Lower leg skin (tissue), 3 donors: ENCODE measurements around the gene TP73.

Experiments used
- POLR2A ChIP-seq, 2 donors: fragments of 450-650 bp; IDR thresholded peaks; one replicate each; pipeline ENCODE4 v1.6.1; 2016 to 2017; ENCODE audit warnings: antibody characterized with exemption in 2 of 2, mild to moderate bottlenecking in 1 of 2, moderate library complexity in 1 of 2
- TF ChIP-seq, protein P1 (sequence below), 3 donors: fragments of 450-650 bp; IDR thresholded peaks; one replicate each; pipeline ENCODE4 v1.5.1; 2016; ENCODE audit warnings: antibody characterized with exemption in 3 of 3, mild to moderate bottlenecking in 3 of 3, moderate library complexity in 2 of 3

DNA sequence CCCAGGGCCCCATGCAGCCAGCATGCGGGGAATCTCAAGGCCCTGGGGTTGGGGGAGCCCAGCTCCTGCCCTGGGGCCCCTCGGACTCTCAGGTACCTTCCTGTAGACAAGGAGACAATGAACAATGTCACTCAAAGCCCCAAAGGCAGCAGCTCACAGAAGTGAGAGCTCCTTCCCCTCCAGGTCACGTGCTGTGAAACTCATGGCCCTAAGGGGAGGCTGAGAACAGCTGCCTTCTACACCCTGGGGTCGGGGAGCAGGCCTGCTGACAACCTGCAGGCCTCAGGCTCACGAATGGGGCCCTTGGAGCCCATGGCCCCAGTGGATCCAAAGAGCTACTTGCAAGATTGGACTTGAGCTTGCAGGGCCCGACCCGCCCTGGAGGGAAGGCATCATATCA lies 44.2 kb upstream of the TP73 start:
- TF ChIP-seq, protein P1, sequence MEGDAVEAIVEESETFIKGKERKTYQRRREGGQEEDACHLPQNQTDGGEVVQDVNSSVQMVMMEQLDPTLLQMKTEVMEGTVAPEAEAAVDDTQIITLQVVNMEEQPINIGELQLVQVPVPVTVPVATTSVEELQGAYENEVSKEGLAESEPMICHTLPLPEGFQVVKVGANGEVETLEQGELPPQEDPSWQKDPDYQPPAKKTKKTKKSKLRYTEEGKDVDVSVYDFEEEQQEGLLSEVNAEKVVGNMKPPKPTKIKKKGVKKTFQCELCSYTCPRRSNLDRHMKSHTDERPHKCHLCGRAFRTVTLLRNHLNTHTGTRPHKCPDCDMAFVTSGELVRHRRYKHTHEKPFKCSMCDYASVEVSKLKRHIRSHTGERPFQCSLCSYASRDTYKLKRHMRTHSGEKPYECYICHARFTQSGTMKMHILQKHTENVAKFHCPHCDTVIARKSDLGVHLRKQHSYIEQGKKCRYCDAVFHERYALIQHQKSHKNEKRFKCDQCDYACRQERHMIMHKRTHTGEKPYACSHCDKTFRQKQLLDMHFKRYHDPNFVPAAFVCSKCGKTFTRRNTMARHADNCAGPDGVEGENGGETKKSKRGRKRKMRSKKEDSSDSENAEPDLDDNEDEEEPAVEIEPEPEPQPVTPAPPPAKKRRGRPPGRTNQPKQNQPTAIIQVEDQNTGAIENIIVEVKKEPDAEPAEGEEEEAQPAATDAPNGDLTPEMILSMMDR (IDR thresholded peaks at IDR 0.05), result no peak
- TF ChIP-seq POLR2A (IDR thresholded peaks at IDR 0.05), result no peak
